ENCODE results near the gene KCNAB3. TPM values are rescaled to one million over a fixed set of nuclear protein-coding genes. Genes with fewer than 3 reads are reported as not detected.

KCNAB3 gene
- total and polyA plus RNA-seq, 2 donors (not counting 3 experiments of a cell fraction or from before 2014, with no cell fraction given), result 1.3 to 2.4 TPM

GRCh38 chr17:7897773-7898172 is 31.9 kb downstream of the KCNAB3 start:
- peak; percentile 26 to 29 for TF ChIP-seq CTCF (IDR thresholded peaks at IDR 0.05; ENCODE audit: extremely low read depth in 1 of 2, insufficient read depth in 1 of 2, low read depth in 1 of 2, low read length in 2 of 2)
- no peak for TF ChIP-seq MAX (IDR thresholded peaks at IDR 0.05; ENCODE audit: insufficient read depth, insufficient read length)
- no TSS peak for BruUV-seq (replicated peaks)
- Histone ChIP-seq H3K4me1 (ENCODE audit: control insufficient read depth, extremely low read depth, insufficient read depth, low read length) (no peaks in the 10 kb centered on the region), H4K20me1 (replicated peaks; ENCODE audit: control insufficient read depth, extremely low read depth, insufficient read depth, low read length) (no peaks in the 10 kb centered on the region), H3K9me1 (replicated peaks; ENCODE audit: control insufficient read depth, extremely low read depth, insufficient read depth, low read length) (no peaks in the 10 kb centered on the region), H3K9me3 (replicated peaks; ENCODE audit: control insufficient read depth, insufficient read depth, low read length) (no peaks in the 10 kb centered on the region), H3K4me3 (replicated peaks in 1 of 3; ENCODE audit: insufficient read depth in 1 of 3, low read depth in 1 of 3, low read length in 3 of 3) (no peak overlapping the region), H3K9ac (replicated peaks; ENCODE audit: extremely low read depth, insufficient read depth, low read length) (no peak overlapping the region), H3K27me3 (ENCODE audit: control insufficient read depth in 2 of 2, insufficient read depth in 2 of 2, low read length in 2 of 2) (no peaks in the 10 kb centered on the region), H3K79me2 (ENCODE audit: control insufficient read depth, insufficient read depth, low read length) (no peaks in the 10 kb centered on the region), H3K27ac (ENCODE audit: insufficient read depth, low read depth, low read length) (no peak overlapping the region), H2AFZ (ENCODE audit: low read depth, low read length) (no peak overlapping the region), H3K4me2 (ENCODE audit: insufficient read depth, low read length) (no peak overlapping the region), H3K36me3 (ENCODE audit: control insufficient read depth in 2 of 2, extremely low read depth in 1 of 2, insufficient read depth in 2 of 2, low read length in 2 of 2) (peaks cover 44 to 72% of the 10 kb centered on the region in 2 experiments)
- CTCF ChIA-PET, result interaction anchor here (0.6 to 7.1 kb wide), 12 partner anchors 14 to 155 kb away, joined by 3 to 58 read pairs (median 3); partner anchors contain the start of gene KDM6B
- DNase-seq (ENCODE audit: low read depth, low spot score) (peak; percentile 51), FAIRE-seq (no peak)
- intact Hi-C loops (cut with micrococcal nuclease), result loop anchor here (1.0 kb wide), 1 partner anchor 35 kb away; no protein-coding TSS in a partner anchor
- dilution Hi-C loops (cut with MboI; ENCODE audit: extremely low pct_ligation_motif_present, low sequenced_read_pairs), result no loop called here
- POLR2A ChIA-PET, result no interaction called here

GRCh38 chr17:7897090-7897489 is 32.6 kb downstream of the KCNAB3 start:
- no peak for TF ChIP-seq CTCF (IDR thresholded peaks at IDR 0.05; ENCODE audit: extremely low read depth in 1 of 2, insufficient read depth in 1 of 2, low read depth in 1 of 2, low read length in 2 of 2)
- no peak for TF ChIP-seq JUN (IDR thresholded peaks at IDR 0.05; ENCODE audit: borderline replicate concordance, insufficient read depth, insufficient read length, low read depth)
- no peak for TF ChIP-seq MAX (IDR thresholded peaks at IDR 0.05; ENCODE audit: insufficient read depth, insufficient read length)
- no peak for TF ChIP-seq EZH2 (IDR thresholded peaks at IDR 0.05; ENCODE audit: borderline replicate concordance, low read depth, low read length, severe bottlenecking)
- no peak for TF ChIP-seq POLR2A (IDR thresholded peaks at IDR 0.05; ENCODE audit: low read depth, low read length)
- TF ChIP-seq MYC (IDR thresholded peaks at IDR 0.05; ENCODE audit: low read depth, low read length), result no peak
- TF ChIP-seq FOS (IDR thresholded peaks at IDR 0.05; ENCODE audit: borderline replicate concordance, insufficient read depth, low read length), result no peak
- TF ChIP-seq POLR2AphosphoS5 (IDR thresholded peaks at IDR 0.05; ENCODE audit: insufficient read depth, low read depth, low read length), result no peak
- TF ChIP-seq GATA2 (IDR thresholded peaks at IDR 0.05; ENCODE audit: insufficient read depth, insufficient read length, low read depth, low read length), result no peak
- FAIRE-seq (no peak), DNase-seq (ENCODE audit: low read depth, low spot score) (no peak)
- intact Hi-C loops (cut with micrococcal nuclease), result loop anchor here (1.0 kb wide), 1 partner anchor 35 kb away; no protein-coding TSS in a partner anchor
- H3K9me1 ChIP-seq (replicated peaks; ENCODE audit: control insufficient read depth, extremely low read depth, insufficient read depth, low read length), result no peaks in the 10 kb centered on the region
- no peak overlapping the region for H3K4me2 ChIP-seq (ENCODE audit: insufficient read depth, low read length)
- CTCF ChIA-PET, result interaction anchor here (0.6 to 7.1 kb wide), 7 partner anchors 13 to 93 kb away, joined by 3 to 58 read pairs (median 3); no protein-coding TSS in a partner anchor
- H3K36me3 ChIP-seq (ENCODE audit: control insufficient read depth in 2 of 2, extremely low read depth in 1 of 2, insufficient read depth in 2 of 2, low read length in 2 of 2), result peaks cover 43 to 67% of the 10 kb centered on the region in 2 experiments
- POLR2A ChIA-PET, result no interaction called here
- H4K20me1 ChIP-seq (replicated peaks; ENCODE audit: control insufficient read depth, extremely low read depth, insufficient read depth, low read length), result no peaks in the 10 kb centered on the region
- H3K27me3 ChIP-seq (ENCODE audit: control insufficient read depth in 2 of 2, insufficient read depth in 2 of 2, low read length in 2 of 2), result no peaks in the 10 kb centered on the region
- H3K79me2 ChIP-seq (ENCODE audit: control insufficient read depth, insufficient read depth, low read length), result no peaks in the 10 kb centered on the region
- H3K9ac ChIP-seq (replicated peaks; ENCODE audit: extremely low read depth, insufficient read depth, low read length), result no peak overlapping the region
- no peaks in the 10 kb centered on the region for H3K9me3 ChIP-seq (replicated peaks; ENCODE audit: control insufficient read depth, insufficient read depth, low read length)
- dilution Hi-C loops (cut with MboI; ENCODE audit: extremely low pct_ligation_motif_present, low sequenced_read_pairs), result no loop called here
- no peaks in the 10 kb centered on the region for H3K4me1 ChIP-seq (ENCODE audit: control insufficient read depth, extremely low read depth, insufficient read depth, low read length)
- no TSS peak for BruUV-seq (replicated peaks)
- H3K4me3 ChIP-seq (replicated peaks in 1 of 3; ENCODE audit: insufficient read depth in 1 of 3, low read depth in 1 of 3, low read length in 3 of 3), result no peak overlapping the region
- H3K27ac ChIP-seq (ENCODE audit: insufficient read depth, low read depth, low read length), result no peak overlapping the region
- no peak overlapping the region for H2AFZ ChIP-seq (ENCODE audit: low read depth, low read length)
